Loucy (cell line): ENCODE results near the gene TMC2.

Experiments
- EZH2phosphoT487 ChIP-seq: fragments of 200-600 bp; IDR thresholded peaks from 2 replicates; pipeline ENCODE4 v1.6.1; 2018; ENCODE audit warnings: antibody characterized with exemption, mild to moderate bottlenecking, moderate library complexity, borderline replicate concordance
- TF ChIP-seq, protein P1 (sequence below): fragments of 200-600 bp; sonication (generic); conservative IDR thresholded peaks from 2 replicates; pipeline ENCODE4 v1.5.1; 2014; ENCODE audit warnings: mild to moderate bottlenecking, antibody characterized with exemption, low read length

DNA sequence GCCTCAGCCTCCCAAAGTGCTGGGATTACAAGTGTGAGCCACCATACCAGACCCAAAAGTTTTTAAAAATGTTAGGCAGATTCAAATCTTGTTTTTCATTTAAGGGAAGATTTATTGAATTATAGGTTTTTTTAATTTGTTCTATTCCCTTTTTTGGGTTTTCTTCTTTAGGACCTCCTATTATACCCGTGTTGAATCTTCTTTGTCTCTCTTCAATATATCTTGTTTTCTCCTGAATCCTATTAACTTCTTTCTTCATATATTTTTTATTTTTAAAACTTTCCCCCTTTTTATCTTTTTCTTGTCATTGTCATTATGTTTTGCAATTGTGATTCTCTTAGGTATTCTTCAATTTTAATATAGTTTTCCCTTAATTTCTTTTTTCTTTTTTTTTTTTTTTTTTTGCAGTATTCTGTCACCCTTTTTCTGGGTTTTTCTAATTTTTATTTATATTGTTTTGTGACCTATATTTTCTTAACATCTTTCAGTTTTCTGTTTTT lies 70.2 kb downstream of the TMC2 start:
- TF ChIP-seq, protein P1, sequence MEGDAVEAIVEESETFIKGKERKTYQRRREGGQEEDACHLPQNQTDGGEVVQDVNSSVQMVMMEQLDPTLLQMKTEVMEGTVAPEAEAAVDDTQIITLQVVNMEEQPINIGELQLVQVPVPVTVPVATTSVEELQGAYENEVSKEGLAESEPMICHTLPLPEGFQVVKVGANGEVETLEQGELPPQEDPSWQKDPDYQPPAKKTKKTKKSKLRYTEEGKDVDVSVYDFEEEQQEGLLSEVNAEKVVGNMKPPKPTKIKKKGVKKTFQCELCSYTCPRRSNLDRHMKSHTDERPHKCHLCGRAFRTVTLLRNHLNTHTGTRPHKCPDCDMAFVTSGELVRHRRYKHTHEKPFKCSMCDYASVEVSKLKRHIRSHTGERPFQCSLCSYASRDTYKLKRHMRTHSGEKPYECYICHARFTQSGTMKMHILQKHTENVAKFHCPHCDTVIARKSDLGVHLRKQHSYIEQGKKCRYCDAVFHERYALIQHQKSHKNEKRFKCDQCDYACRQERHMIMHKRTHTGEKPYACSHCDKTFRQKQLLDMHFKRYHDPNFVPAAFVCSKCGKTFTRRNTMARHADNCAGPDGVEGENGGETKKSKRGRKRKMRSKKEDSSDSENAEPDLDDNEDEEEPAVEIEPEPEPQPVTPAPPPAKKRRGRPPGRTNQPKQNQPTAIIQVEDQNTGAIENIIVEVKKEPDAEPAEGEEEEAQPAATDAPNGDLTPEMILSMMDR = no peak
- TF ChIP-seq EZH2phosphoT487 = no peak
